ENCODE results near the gene FBXW5. TPM values are rescaled to one million over a fixed set of nuclear protein-coding genes. Genes with fewer than 3 reads are reported as not detected.

The FBXW5 gene
- total RNA-seq, 1 experiment from 2014 or later, result 66.8 TPM

DNA sequence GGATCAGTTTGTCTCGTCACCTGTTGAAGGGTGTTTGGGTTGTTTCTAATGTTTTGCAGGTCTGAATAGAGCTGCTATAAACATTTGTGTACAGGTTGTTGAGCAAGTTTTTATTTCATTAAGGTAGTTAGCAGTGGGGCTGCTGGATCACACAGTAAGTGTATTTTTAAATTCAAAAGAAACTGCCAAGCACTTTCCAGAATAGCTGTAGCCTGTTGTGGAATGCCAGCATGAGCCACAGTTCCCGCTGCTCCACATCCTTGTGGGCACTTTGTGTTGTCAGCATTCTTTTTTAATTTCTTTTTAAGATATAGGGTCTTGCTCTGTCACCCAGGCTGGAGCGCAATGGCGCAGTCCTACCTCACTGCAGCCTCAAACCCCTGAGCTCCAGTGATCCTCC, 14.5 kb downstream of the FBXW5 start:
- no peaks in the 10 kb centered on the region for H3K27me3 Mint-ChIP-seq (ENCODE audit: insufficient read depth, unreplicated experiment)
- BruUV-seq (replicated peaks), result no TSS peak
- no peak for TF ChIP-seq CTCF (IDR thresholded peaks at IDR 0.05; ENCODE audit: insufficient read depth in 1 of 2, low read depth in 1 of 2, low read length in 1 of 2, severe bottlenecking in 1 of 2, unreplicated experiment in 1 of 2)
- H3K27me3 ChIP-seq (replicated peaks; ENCODE audit: control insufficient read depth, insufficient read depth, low read length), result no peaks in the 10 kb centered on the region
- H3K9me3 Mint-ChIP-seq (ENCODE audit: unreplicated experiment), result no peaks in the 10 kb centered on the region
- H3K9me3 ChIP-seq, result peaks cover 11% of the 10 kb centered on the region
- no peak for DNase-seq
- no peaks in the 10 kb centered on the region for H3K4me1 ChIP-seq
- no peak overlapping the region for H3K27ac Mint-ChIP-seq (ENCODE audit: unreplicated experiment)
- intact Hi-C loops (cut with micrococcal nuclease; ENCODE audit: unreplicated experiment), result no loop called here
- H3K36me3 ChIP-seq (ENCODE audit: control insufficient read depth, insufficient read depth, low read length), result peaks cover 4% of the 10 kb centered on the region; the same call in 1 of the 2 replicates
- POLR2A ChIA-PET, result no interaction called here
- no peak overlapping the region for H3K4me3 Mint-ChIP-seq (ENCODE audit: unreplicated experiment)
- H3K4me3 ChIP-seq (ENCODE audit: low read depth, low read length), result no peak overlapping the region
- peaks cover 71% of the 10 kb centered on the region for H3K36me3 Mint-ChIP-seq (ENCODE audit: insufficient read depth, unreplicated experiment)
- CTCF ChIA-PET, result no interaction called here
- peaks cover 5% of the 10 kb centered on the region for H3K4me1 Mint-ChIP-seq (ENCODE audit: low read depth, unreplicated experiment)

GRCh38 chr9:136928591-136928990, 15.9 kb downstream of the FBXW5 start:
- POLR2A ChIA-PET, result no interaction called here
- Histone ChIP-seq H3K4me3 (ENCODE audit: low read depth, low read length) (no peak overlapping the region), H3K4me1 (no peaks in the 10 kb centered on the region), H3K9me3 (peaks cover 11% of the 10 kb centered on the region), H3K36me3 (ENCODE audit: control insufficient read depth, insufficient read depth, low read length) (peaks cover 4% of the 10 kb centered on the region; the same call in 1 of the 2 replicates), H3K27me3 (replicated peaks; ENCODE audit: control insufficient read depth, insufficient read depth, low read length) (no peaks in the 10 kb centered on the region)
- H3K4me3 Mint-ChIP-seq (ENCODE audit: unreplicated experiment), result no peak overlapping the region
- DNase-seq, result no peak
- peaks cover 5% of the 10 kb centered on the region for H3K4me1 Mint-ChIP-seq (ENCODE audit: low read depth, unreplicated experiment)
- H3K27me3 Mint-ChIP-seq (ENCODE audit: insufficient read depth, unreplicated experiment), result no peaks in the 10 kb centered on the region
- no peaks in the 10 kb centered on the region for H3K9me3 Mint-ChIP-seq (ENCODE audit: unreplicated experiment)
- CTCF ChIA-PET, result no interaction called here
- H3K36me3 Mint-ChIP-seq (ENCODE audit: insufficient read depth, unreplicated experiment), result peaks cover 86% of the 10 kb centered on the region
- no peak overlapping the region for H3K27ac Mint-ChIP-seq (ENCODE audit: unreplicated experiment)
- TF ChIP-seq CTCF (IDR thresholded peaks at IDR 0.05; ENCODE audit: insufficient read depth in 1 of 2, low read depth in 1 of 2, low read length in 1 of 2, severe bottlenecking in 1 of 2, unreplicated experiment in 1 of 2), result no peak
- intact Hi-C loops (cut with micrococcal nuclease; ENCODE audit: unreplicated experiment), result no loop called here
- BruUV-seq (replicated peaks), result no TSS peak

- POLR2A ChIA-PET, result no interaction called here
- no TSS peak for BruUV-seq (replicated peaks)
- Histone ChIP-seq H3K36me3 (ENCODE audit: control insufficient read depth, insufficient read depth, low read length) (peaks cover 4% of the 10 kb centered on the region; the same call in 1 of the 2 replicates), H3K4me1 (no peaks in the 10 kb centered on the region), H3K9me3 (peaks cover 11% of the 10 kb centered on the region), H3K27me3 (replicated peaks; ENCODE audit: control insufficient read depth, insufficient read depth, low read length) (no peaks in the 10 kb centered on the region), H3K4me3 (ENCODE audit: low read depth, low read length) (no peak overlapping the region)
- TF ChIP-seq CTCF (IDR thresholded peaks at IDR 0.05; ENCODE audit: insufficient read depth in 1 of 2, low read depth in 1 of 2, low read length in 1 of 2, severe bottlenecking in 1 of 2, unreplicated experiment in 1 of 2), result no peak
- Mint-ChIP-seq H3K9me3 (ENCODE audit: unreplicated experiment) (no peaks in the 10 kb centered on the region), H3K4me3 (ENCODE audit: unreplicated experiment) (no peak overlapping the region), H3K36me3 (ENCODE audit: insufficient read depth, unreplicated experiment) (peaks cover 85% of the 10 kb centered on the region), H3K27ac (ENCODE audit: unreplicated experiment) (no peak overlapping the region), H3K27me3 (ENCODE audit: insufficient read depth, unreplicated experiment) (no peaks in the 10 kb centered on the region), H3K4me1 (ENCODE audit: low read depth, unreplicated experiment) (no peaks in the 10 kb centered on the region)
- no peak for DNase-seq
- intact Hi-C loops (cut with micrococcal nuclease; ENCODE audit: unreplicated experiment), result no loop called here
- CTCF ChIA-PET, result no interaction called here
Measured at GRCh38 chr9:136927343-136928271, 16.9 kb downstream of the FBXW5 start.

Measured in Caco-2 (cell line).